DND-41 (cell line): ENCODE measurements around the gene OR8B3.

Experiments used
- ATAC-seq: fragments of 200-7000 bp; cut with Tn5 transposase; 3 replicates; pipeline ENCODE4 v1.9.1; 2021; ENCODE audit warnings: low read depth; ENCODE audit not compliant: insufficient read depth
- DNase-seq: peaks from one replicate; pipeline ENCODE4 v3.0.0-alpha.2; 2020
- H2AFZ ChIP-seq: 2 replicates; pipeline ENCODE4 v1.6.0; 2012; ENCODE audit warnings: low read depth, low read length
- H3K27ac ChIP-seq: 2 replicates; pipeline ENCODE4 v1.5.1; 2012; ENCODE audit warnings: low read length, inconsistent platforms
- H3K27me3 ChIP-seq: fragments of 200-600 bp; sonication (generic); 2 replicates; pipeline ENCODE4 v1.6.0; 2012; ENCODE audit warnings: low read length, mild to moderate bottlenecking, inconsistent platforms; ENCODE audit not compliant: insufficient read depth, poor library complexity
- H3K36me3 ChIP-seq: 2 replicates; pipeline ENCODE4 v1.5.1; 2012; ENCODE audit warnings: low read length, inconsistent platforms; ENCODE audit not compliant: insufficient read depth
- H3K4me1 ChIP-seq: 2 replicates; pipeline ENCODE4 v1.5.1; 2012; ENCODE audit warnings: mild to moderate bottlenecking, low read length; ENCODE audit not compliant: insufficient read depth
- H3K4me2 ChIP-seq: 2 replicates; pipeline ENCODE4 v1.6.0; 2012; ENCODE audit warnings: mild to moderate bottlenecking, moderate library complexity, low read length, inconsistent platforms; ENCODE audit not compliant: insufficient read depth
- H3K4me3 ChIP-seq, 2 experiments: fragments of 200-600 bp in 1 of 2; shearing (Covaris generic) in 1 of 2; 2 replicates each; pipeline ENCODE4 v1.5.1; 2012 to 2016; ENCODE audit warnings: inconsistent platforms in 2 of 2, low read length in 2 of 2, mild to moderate bottlenecking in 2 of 2, low read depth in 1 of 2, moderate library complexity in 1 of 2
- H3K79me2 ChIP-seq: 2 replicates; pipeline ENCODE4 v1.6.0; 2012; ENCODE audit warnings: low read length, inconsistent platforms; ENCODE audit not compliant: insufficient read depth
- H3K9ac ChIP-seq: 2 replicates; pipeline ENCODE4 v1.6.0; 2012; ENCODE audit warnings: low read depth, mild to moderate bottlenecking, inconsistent platforms, low read length, moderate library complexity
- H3K9me3 ChIP-seq: 2 replicates; pipeline ENCODE4 v1.5.1; 2012; ENCODE audit warnings: low read length, moderate library complexity, mild to moderate bottlenecking, inconsistent platforms; ENCODE audit not compliant: insufficient read depth, severe bottlenecking
- H4K20me1 ChIP-seq: 2 replicates; pipeline ENCODE4 v1.6.0; 2012; ENCODE audit warnings: low read length; ENCODE audit not compliant: insufficient read depth
- EZH2 ChIP-seq: IDR thresholded peaks from 3 replicates; pipeline ENCODE4 v1.6.1; 2012; ENCODE audit warnings: borderline replicate concordance, low read depth, mild to moderate bottlenecking, moderate library complexity, low read length, inconsistent platforms; ENCODE audit not compliant: severe bottlenecking
- TF ChIP-seq, protein P1 (sequence below): IDR thresholded peaks from 2 replicates; pipeline ENCODE4 v1.5.1; 2012; ENCODE audit warnings: borderline replicate concordance, low read length, moderate library complexity, mild to moderate bottlenecking; ENCODE audit not compliant: poor library complexity, severe bottlenecking; ENCODE audit errors: extremely low read depth

OR8B3 gene

GRCh38 chr11:124442847-124443246 is 44.0 kb upstream of the OR8B3 start:
- ATAC-seq, result no peak
- no peaks in the 10 kb centered on the region for H3K9me3 ChIP-seq
- no peak overlapping the region for H3K27ac ChIP-seq
- no peaks in the 10 kb centered on the region for H4K20me1 ChIP-seq
- H3K36me3 ChIP-seq, result no peaks in the 10 kb centered on the region
- DNase-seq, result no peak
- H2AFZ ChIP-seq, result no peak overlapping the region
- no peaks in the 10 kb centered on the region for H3K79me2 ChIP-seq
- H3K4me3 ChIP-seq, result no peak overlapping the region
- H3K27me3 ChIP-seq, result peaks cover 6% of the 10 kb centered on the region
- TF ChIP-seq, protein P1, sequence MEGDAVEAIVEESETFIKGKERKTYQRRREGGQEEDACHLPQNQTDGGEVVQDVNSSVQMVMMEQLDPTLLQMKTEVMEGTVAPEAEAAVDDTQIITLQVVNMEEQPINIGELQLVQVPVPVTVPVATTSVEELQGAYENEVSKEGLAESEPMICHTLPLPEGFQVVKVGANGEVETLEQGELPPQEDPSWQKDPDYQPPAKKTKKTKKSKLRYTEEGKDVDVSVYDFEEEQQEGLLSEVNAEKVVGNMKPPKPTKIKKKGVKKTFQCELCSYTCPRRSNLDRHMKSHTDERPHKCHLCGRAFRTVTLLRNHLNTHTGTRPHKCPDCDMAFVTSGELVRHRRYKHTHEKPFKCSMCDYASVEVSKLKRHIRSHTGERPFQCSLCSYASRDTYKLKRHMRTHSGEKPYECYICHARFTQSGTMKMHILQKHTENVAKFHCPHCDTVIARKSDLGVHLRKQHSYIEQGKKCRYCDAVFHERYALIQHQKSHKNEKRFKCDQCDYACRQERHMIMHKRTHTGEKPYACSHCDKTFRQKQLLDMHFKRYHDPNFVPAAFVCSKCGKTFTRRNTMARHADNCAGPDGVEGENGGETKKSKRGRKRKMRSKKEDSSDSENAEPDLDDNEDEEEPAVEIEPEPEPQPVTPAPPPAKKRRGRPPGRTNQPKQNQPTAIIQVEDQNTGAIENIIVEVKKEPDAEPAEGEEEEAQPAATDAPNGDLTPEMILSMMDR, result no peak
- TF ChIP-seq EZH2, result no peak
- no peak overlapping the region for H3K4me2 ChIP-seq
- no peak overlapping the region for H3K9ac ChIP-seq
- no peaks in the 10 kb centered on the region for H3K4me1 ChIP-seq

GRCh38 chr11:124442442-124442841 is 43.6 kb upstream of the OR8B3 start:
- TF ChIP-seq, protein P1, result no peak
- no peak for TF ChIP-seq EZH2
- H3K79me2 ChIP-seq, result no peaks in the 10 kb centered on the region
- H2AFZ ChIP-seq, result no peak overlapping the region
- H3K9ac ChIP-seq, result no peak overlapping the region
- ATAC-seq (no peak), DNase-seq (no peak)
- no peaks in the 10 kb centered on the region for H4K20me1 ChIP-seq
- H3K27me3 ChIP-seq, result peaks cover 6% of the 10 kb centered on the region
- no peaks in the 10 kb centered on the region for H3K36me3 ChIP-seq
- H3K4me1 ChIP-seq, result no peaks in the 10 kb centered on the region
- H3K27ac ChIP-seq, result no peak overlapping the region
- no peaks in the 10 kb centered on the region for H3K9me3 ChIP-seq
- H3K4me2 ChIP-seq, result no peak overlapping the region
- no peak overlapping the region for H3K4me3 ChIP-seq

- TF ChIP-seq EZH2, result no peak
- TF ChIP-seq, protein P1, result no peak
- H3K4me2 ChIP-seq, result no peak overlapping the region
- H3K27ac ChIP-seq, result no peak overlapping the region
- no peaks in the 10 kb centered on the region for H3K4me1 ChIP-seq
- H3K27me3 ChIP-seq, result peaks cover 6% of the 10 kb centered on the region
- DNase-seq (no peak), ATAC-seq (no peak)
- no peak overlapping the region for H2AFZ ChIP-seq
- no peak overlapping the region for H3K9ac ChIP-seq
- no peaks in the 10 kb centered on the region for H3K9me3 ChIP-seq
- no peaks in the 10 kb centered on the region for H3K36me3 ChIP-seq
- no peaks in the 10 kb centered on the region for H4K20me1 ChIP-seq
- H3K79me2 ChIP-seq, result no peaks in the 10 kb centered on the region
- H3K4me3 ChIP-seq, result no peak overlapping the region
Measured at GRCh38 chr11:124441519-124441918, 42.7 kb upstream of the OR8B3 start.

- Histone ChIP-seq H2AFZ (no peak overlapping the region), H3K4me3 (no peak overlapping the region), H3K9ac (no peak overlapping the region), H3K4me1 (no peaks in the 10 kb centered on the region), H3K9me3 (no peaks in the 10 kb centered on the region), H3K4me2 (no peak overlapping the region), H3K36me3 (no peaks in the 10 kb centered on the region), H3K79me2 (no peaks in the 10 kb centered on the region), H4K20me1 (no peaks in the 10 kb centered on the region), H3K27ac (no peak overlapping the region), H3K27me3 (peaks cover 7% of the 10 kb centered on the region)
- no peak for TF ChIP-seq EZH2
- TF ChIP-seq, protein P1, result no peak
- ATAC-seq (no peak), DNase-seq (no peak)
Measured at GRCh38 chr11:124441081-124441480, 42.3 kb upstream of the OR8B3 start.
